Astrocyte of the hippocampus (primary cell): ENCODE results near the gene EHD4.

Source experiments
- DNase-seq: peaks from one replicate; pipeline ENCODE4 v3.0.0; 2011; ENCODE audit warnings: low read depth, low spot score

Gene EHD4

DNA sequence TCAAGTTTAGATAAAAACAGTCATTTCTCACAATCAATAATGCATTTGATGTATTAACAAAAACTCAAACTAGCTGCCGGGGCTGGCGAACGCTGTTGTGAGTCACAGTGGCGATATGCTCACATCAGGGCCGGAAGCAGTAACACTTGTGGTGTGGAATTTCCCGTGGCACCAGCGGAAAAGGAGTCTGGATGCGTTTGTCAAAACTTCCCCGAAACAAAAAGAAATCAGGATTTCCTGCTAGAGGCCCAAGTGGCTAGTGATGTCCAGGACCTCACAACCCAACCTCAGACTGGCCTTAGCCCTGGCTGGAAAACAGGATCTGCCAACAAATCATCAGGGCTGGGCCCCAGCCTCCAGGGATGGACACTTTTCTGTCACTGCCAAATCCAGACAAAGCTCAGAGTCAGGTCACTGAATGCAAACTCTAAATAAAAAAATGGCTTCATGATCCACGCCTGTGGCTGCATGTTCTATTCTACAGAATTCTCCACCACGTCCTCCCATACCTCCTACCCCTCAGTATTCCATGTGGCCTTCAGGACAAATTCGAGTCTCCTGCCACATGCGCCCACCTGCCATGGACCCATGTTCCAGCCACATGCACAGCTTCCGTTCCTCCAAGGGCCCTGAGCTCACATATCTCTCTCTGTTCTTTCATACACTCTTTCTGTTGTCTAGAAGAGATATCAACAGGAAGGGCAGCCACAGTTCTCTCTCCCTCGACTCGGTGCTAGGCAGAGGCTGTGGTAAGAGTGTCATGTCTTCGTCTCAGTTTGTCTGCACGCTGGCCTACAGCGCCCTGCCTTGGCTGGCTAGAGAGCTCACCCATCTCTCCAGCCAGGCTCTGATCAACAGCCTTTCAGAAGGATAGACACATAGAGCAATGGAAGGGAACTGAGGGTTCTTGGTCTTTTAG is 35.4 kb downstream of the EHD4 start:
- peak; percentile 69 for DNase-seq

DNA sequence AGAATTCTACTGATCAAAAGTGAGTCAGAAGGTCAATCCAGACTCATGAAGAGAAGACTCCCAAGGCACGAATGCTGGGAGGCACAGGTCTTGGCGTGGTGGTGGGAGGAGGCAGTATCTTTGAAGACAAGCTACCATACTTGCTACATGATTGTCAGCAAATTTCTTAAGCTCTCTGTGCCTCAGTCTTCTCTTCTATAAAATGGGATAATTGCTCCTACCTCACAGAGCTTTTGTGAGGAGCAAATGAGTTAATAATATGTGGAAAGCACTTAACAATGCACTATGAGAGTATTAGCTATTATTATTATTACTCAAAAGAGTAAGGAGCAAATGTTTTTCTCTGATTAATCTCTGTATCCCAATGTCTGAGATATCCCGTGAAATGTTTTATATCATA is 36.2 kb downstream of the EHD4 start:
- no peak for DNase-seq

DNA sequence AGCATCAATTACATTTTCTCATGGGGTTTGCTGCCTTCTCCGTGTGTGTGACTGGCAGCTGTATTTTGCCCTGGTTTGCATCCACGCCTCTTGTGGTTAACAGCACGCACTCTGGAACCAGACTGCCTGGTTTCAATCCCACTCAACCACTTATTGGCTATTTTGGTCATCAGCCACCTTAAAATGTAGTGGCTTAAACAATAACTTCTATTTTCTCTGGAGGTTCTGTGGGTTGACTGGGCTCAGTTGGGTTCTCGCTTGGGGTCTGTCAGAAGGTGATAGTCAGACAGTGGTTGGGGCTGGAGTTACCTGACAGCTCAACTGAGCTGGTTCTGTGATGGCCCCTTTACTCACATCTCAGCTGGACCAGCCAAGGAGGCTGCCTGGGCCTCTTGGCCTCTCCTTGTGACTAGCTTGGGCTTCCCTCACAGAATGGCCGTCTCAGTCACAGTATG is 36.8 kb downstream of the EHD4 start:
- no peak for DNase-seq

DNA sequence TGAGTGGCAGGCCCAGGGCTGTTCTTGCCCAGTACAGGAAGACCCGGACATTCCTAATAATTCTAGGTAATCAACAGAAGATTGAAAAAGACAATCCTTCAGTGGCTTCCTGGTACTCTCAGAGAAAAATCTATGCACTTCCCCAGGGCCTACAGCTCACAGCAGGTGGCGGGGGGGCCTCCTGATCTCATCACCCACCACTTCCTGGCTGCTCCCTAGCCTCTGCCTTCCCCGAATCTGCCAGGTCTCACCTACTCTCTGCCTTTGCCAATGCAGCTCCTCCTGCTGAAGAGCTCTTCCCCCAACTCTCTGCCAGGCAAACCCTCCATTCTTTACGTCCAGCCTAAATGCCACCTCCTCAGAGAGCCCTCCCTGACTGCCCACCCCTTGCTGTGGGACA is 37.5 kb downstream of the EHD4 start:
- no peak for DNase-seq

DNA sequence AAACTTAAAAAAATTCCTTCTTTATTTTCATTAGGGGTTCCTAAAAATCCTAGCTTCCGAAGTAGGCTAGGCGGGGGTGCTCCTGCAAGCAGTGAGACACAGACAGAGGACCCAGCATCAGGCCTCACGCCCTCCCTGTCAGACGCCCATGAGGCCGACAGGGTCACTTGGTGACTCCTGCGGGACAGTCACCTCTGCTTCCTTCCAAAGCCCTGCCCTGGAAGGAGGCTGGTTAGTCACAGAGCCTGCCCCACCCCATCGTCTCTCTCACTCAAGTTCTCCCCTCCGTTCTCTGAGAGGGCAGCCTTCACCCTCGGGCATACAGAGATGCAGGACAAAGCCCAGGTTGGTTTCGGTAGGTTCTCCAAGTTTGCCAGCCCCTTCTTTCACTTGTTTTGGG is 38.6 kb downstream of the EHD4 start:
- DNase-seq, result no peak

GRCh38 chr15:41933326-41933725 is 39.0 kb downstream of the EHD4 start:
- DNase-seq, result no peak

GRCh38 chr15:41932511-41933289 is 39.7 kb downstream of the EHD4 start:
- no peak for DNase-seq

- DNase-seq, result no peak
Observed at GRCh38 chr15:41932101-41932500, 40.3 kb downstream of the EHD4 start.

DNA sequence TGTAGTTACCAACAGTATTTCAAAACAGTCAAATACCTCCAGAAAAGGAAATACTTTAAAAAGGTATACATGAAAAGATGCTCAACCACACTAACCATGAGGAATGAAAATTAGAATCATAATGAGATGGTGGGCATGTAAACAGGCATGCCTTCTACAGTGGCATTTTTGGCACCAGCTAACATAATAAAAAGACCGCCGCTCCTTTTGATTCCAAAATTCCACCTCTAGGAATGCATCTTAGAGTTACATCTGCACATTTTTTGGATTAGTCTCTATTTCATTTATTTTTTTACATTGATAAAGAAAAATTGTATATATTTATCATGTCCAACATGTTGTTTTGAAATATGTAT is 41.5 kb downstream of the EHD4 start:
- DNase-seq, result no peak

- peak; percentile 96 for DNase-seq
Observed at GRCh38 chr15:41930221-41930866, 42.0 kb downstream of the EHD4 start.

DNA sequence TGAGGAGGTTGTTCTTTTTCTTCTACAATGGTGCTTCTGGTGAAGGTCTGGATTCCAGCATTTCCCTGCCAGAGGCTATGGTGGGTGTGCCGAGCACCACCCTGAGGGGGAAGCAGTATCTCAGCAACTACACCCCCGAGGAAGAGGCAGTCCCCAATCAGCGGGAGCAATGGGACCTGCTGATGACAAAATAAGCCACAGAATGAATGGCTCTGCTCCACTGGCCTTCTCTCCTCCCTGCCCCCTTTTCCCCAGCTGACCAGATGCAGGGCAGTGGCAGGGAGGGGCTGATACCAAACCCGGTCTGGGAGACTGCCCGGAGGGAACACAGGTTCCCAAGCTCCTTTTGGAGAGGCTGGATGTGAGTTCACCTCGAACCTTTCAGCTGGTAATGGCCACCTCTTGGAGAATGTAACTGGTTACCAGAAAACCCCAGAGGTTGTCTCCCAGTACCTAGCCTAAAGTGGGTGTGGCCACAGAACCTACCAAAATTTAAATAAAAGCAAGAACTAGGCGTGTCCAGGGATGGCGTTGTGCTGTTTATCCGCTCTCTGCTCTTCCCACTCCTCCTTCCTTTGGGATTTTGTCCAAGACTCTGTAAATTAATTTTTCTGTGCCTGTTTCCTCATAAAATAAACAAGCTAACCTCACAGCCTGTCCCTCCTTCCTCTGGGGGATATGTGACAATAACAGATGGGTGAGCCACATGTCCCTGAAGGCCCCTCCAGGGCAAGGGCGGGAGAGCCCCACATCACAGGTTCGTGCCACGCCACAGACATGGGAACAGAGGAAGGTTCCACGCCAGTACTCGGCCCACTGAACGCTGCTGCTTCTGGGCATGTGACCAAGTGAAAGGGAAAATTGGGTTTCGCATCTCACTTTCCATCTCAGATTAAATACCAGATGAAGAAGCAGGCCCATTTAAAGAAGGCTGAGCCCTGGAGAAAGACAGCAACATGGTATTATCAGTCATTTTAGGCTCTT is 43.4 kb downstream of the EHD4 start:
- no peak for DNase-seq

GRCh38 chr15:41928100-41928499 is 44.3 kb downstream of the EHD4 start:
- no peak for DNase-seq

- DNase-seq, result no peak
Observed at GRCh38 chr15:41927536-41927935, 44.8 kb downstream of the EHD4 start.

GRCh38 chr15:41926185-41927056 is 45.9 kb downstream of the EHD4 start:
- no peak for DNase-seq

- DNase-seq, result no peak
Observed at GRCh38 chr15:41925086-41925608, 47.2 kb downstream of the EHD4 start.

GRCh38 chr15:41923401-41923997 is 48.9 kb downstream of the EHD4 start:
- peak; percentile 60 for DNase-seq

GRCh38 chr15:41922353-41922752 is 50.0 kb downstream of the EHD4 start:
- DNase-seq, result no peak

DNA sequence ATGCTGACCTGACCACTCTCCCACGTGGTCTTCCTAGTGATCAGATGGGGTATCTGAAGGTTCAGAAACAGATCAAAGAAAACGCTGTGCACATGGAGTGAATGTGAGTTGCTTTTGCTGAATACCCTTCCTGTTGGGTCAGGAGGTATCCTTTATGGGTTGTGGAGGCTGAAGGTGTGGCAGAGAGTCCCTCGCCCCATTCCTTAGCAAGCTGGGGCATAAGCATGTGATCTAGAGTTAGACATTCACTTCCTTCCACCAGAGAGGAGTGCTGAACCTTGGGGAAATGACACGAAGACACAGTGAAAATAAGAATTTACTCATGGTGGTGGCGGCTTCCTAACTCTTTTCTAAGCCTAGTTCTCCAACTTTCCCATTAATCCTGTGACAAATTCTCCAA is 50.7 kb downstream of the EHD4 start:
- no peak for DNase-seq

- peak; percentile 66 for DNase-seq
Observed at GRCh38 chr15:41921167-41921566, 51.2 kb downstream of the EHD4 start.
